Measurements from ENCODE around the gene C6orf136. TPM values are rescaled to one million over a fixed set of nuclear protein-coding genes. Genes with fewer than 3 reads are reported as not detected.

C6orf136 gene
- total RNA-seq, 2 donors from 2014 or later: 17.9 to 24.3 TPM

GRCh38 chr6:30678964-30679726 lies 32.2 kb downstream of the C6orf136 start:
- Histone ChIP-seq H3K9me3 (ENCODE audit: control insufficient read depth, low read length) (no peaks in the 10 kb centered on the region), H3K27ac (ENCODE audit: low read depth, low read length) (no peak overlapping the region), H3K4me3 (ENCODE audit: low read length) (peak overlapping the region; percentile 65), H3K27me3 (ENCODE audit: control insufficient read depth, insufficient read depth, low read length, poor library complexity, severe bottlenecking) (no peaks in the 10 kb centered on the region), H3K9ac (ENCODE audit: extremely low read depth, low read length, poor library complexity, severe bottlenecking) (no peak overlapping the region), H3K4me1 (ENCODE audit: control insufficient read depth, insufficient read depth, low read length) (peaks cover 12% of the 10 kb centered on the region), H3K36me3 (ENCODE audit: control insufficient read depth, insufficient read depth, low read length) (peaks cover 41% of the 10 kb centered on the region)
- peak; percentile 99 for TF ChIP-seq CTCF (conservative IDR thresholded peaks at IDR 0.05)
- Mint-ChIP-seq H3K27me3 (ENCODE audit: insufficient read depth) (no peaks in the 10 kb centered on the region), H3K4me3 (no peak overlapping the region), H3K27ac (no peak overlapping the region), H3K36me3 (ENCODE audit: low read depth) (peaks cover 26% of the 10 kb centered on the region), H3K4me1 (peaks cover 42% of the 10 kb centered on the region), H3K9me3 (no peaks in the 10 kb centered on the region)
- WGBS, 2 experiments (ENCODE audit: insufficient coverage in 1 of 2, insufficient read length in 1 of 2): 25% methylated on average over 11 to 30 of the region's 31 CpGs
- DNase-seq: peak; percentile 97

- Histone ChIP-seq H3K9ac (ENCODE audit: extremely low read depth, low read length, poor library complexity, severe bottlenecking) (no peak overlapping the region), H3K4me1 (ENCODE audit: control insufficient read depth, insufficient read depth, low read length) (peaks cover 12% of the 10 kb centered on the region), H3K4me3 (ENCODE audit: low read length) (peak overlapping the region; percentile 65), H3K9me3 (ENCODE audit: control insufficient read depth, low read length) (no peaks in the 10 kb centered on the region), H3K27ac (ENCODE audit: low read depth, low read length) (peak overlapping the region; percentile 38), H3K36me3 (ENCODE audit: control insufficient read depth, insufficient read depth, low read length) (peaks cover 41% of the 10 kb centered on the region), H3K27me3 (ENCODE audit: control insufficient read depth, insufficient read depth, low read length, poor library complexity, severe bottlenecking) (no peaks in the 10 kb centered on the region)
- no peaks in the 10 kb centered on the region for H3K27me3 Mint-ChIP-seq (ENCODE audit: insufficient read depth)
- peaks cover 27% of the 10 kb centered on the region for H3K36me3 Mint-ChIP-seq (ENCODE audit: low read depth)
- H3K4me1 Mint-ChIP-seq: peaks cover 47% of the 10 kb centered on the region
- peak overlapping the region; percentile 55 for H3K27ac Mint-ChIP-seq
- no peaks in the 10 kb centered on the region for H3K9me3 Mint-ChIP-seq
- 80 to 86% methylated on average over 5 to 7 of the region's 7 CpGs for WGBS, 2 experiments (ENCODE audit: insufficient coverage in 1 of 2, insufficient read length in 1 of 2)
- no peak overlapping the region for H3K4me3 Mint-ChIP-seq
- TF ChIP-seq CTCF (conservative IDR thresholded peaks at IDR 0.05): no peak
- no peak for DNase-seq
Observed at GRCh38 chr6:30679765-30680535, 33.0 kb downstream of the C6orf136 start.

- no peaks in the 10 kb centered on the region for H3K9me3 Mint-ChIP-seq
- no peak overlapping the region for H3K27ac Mint-ChIP-seq
- Histone ChIP-seq H3K9ac (ENCODE audit: extremely low read depth, low read length, poor library complexity, severe bottlenecking) (no peak overlapping the region), H3K27ac (ENCODE audit: low read depth, low read length) (no peak overlapping the region), H3K4me1 (ENCODE audit: control insufficient read depth, insufficient read depth, low read length) (peaks cover 18% of the 10 kb centered on the region), H3K9me3 (ENCODE audit: control insufficient read depth, low read length) (no peaks in the 10 kb centered on the region), H3K27me3 (ENCODE audit: control insufficient read depth, insufficient read depth, low read length, poor library complexity, severe bottlenecking) (no peaks in the 10 kb centered on the region), H3K36me3 (ENCODE audit: control insufficient read depth, insufficient read depth, low read length) (peaks cover 34% of the 10 kb centered on the region), H3K4me3 (ENCODE audit: low read length) (peak overlapping the region; percentile 95)
- H3K4me1 Mint-ChIP-seq: peaks cover 54% of the 10 kb centered on the region
- DNase-seq: no peak
- peak overlapping the region; percentile 75 for H3K4me3 Mint-ChIP-seq
- peaks cover 26% of the 10 kb centered on the region for H3K36me3 Mint-ChIP-seq (ENCODE audit: low read depth)
- 88 to 93% methylated on average over 3 to 4 of the region's 4 CpGs for WGBS, 2 experiments (ENCODE audit: insufficient coverage in 1 of 2, insufficient read length in 1 of 2)
- H3K27me3 Mint-ChIP-seq (ENCODE audit: insufficient read depth): no peaks in the 10 kb centered on the region
- no peak for TF ChIP-seq CTCF (conservative IDR thresholded peaks at IDR 0.05)
Observed at GRCh38 chr6:30681766-30682142, 34.8 kb downstream of the C6orf136 start.
